IPS-18c (cell line): ENCODE data around the gene EIF2S3.

ENCODE experiments used
- H3K4me3 ChIP-seq: 2 replicates; pipeline ENCODE4 v1.7.0; 2013; ENCODE audit warnings: low read depth, mild to moderate bottlenecking, low read length, moderate library complexity; ENCODE audit not compliant: insufficient read depth
- H3K9me3 ChIP-seq: one replicate; pipeline ENCODE4 v1.6.1; 2013; ENCODE audit warnings: mild to moderate bottlenecking, low read length, moderate library complexity; ENCODE audit not compliant: control insufficient read depth, insufficient read depth

EIF2S3 gene

DNA sequence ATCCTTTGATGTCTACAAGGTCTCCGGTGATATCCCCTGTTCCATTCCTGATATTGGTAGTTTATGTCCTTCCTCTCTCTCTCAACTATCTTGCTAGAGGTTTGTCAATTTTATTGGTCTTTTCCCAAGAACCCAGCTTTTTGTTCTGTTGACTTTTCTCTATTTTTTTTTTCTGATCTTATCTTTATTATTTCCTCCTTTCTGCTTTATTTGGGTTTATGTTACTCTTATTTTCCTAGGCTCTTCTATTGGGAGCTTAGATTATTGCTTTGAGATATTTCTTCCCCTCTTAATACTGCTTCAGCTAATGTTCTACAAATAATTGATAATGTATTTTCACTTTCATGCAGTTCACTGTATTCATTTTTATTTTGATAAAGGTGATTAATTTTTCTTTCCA is 44.2 kb downstream of the EIF2S3 start:
- H3K9me3 ChIP-seq: peaks cover 2% of the 10 kb centered on the region
- H3K4me3 ChIP-seq: no peak overlapping the region

DNA sequence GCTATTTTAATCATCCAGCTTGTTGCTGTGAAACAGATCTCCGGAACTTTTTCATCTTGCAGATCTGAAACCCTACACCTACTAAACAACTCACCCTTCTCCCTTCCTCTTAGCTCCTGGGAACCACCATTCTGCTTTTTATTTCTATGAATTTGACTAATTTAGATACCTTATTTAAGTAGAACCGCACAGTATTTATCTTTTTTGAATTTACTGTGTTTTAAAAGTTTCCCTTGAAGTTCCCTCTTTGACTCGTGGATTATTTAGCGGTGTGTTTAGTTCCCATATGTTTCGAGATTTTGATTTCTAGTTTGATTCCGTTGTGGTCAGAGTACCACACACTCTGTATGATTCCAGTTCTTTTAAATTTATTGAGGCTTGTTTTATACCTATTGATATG is 44.6 kb downstream of the EIF2S3 start:
- no peak overlapping the region for H3K4me3 ChIP-seq
- peaks cover 2% of the 10 kb centered on the region for H3K9me3 ChIP-seq

DNA sequence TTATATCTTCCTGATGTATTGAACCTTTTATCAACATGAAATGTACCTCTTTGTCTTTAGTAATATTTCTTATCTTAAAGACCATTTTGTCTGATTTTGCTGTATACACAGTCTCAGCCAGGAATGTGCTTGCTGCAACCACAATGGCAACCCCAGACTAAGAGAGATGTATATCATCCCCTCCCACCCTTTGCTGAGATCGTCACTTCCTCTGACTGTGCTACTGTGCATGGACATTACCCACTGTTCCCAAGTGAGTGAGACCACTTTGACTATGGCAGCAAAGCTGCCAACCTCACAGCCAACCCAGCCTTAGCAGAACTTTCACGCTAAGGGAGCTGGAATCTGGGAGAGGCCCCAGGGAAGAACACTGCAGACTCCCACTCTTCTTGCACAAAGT is 46.0 kb downstream of the EIF2S3 start:
- H3K9me3 ChIP-seq: peaks cover 2% of the 10 kb centered on the region

DNA sequence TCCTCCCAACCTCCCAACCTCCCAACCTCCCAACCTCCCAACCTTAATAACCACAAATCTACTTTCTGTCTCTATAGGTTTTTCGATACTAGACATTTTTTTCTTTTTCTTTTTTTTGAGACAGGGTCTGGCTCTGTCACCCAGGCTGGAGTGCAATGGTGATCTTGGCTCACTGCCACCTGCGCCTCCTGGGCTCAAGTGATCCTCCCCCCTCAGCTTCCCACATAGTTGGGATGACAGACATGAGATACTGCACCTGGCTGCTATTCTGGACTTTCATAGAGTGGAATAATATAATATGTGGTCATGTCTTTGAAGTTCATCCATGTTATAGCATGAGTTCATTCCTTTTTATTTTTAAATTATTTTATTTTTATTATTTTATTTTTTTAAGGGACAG is 55.3 kb downstream of the EIF2S3 start:
- Histone ChIP-seq H3K4me3 (no peak overlapping the region), H3K9me3 (no peaks in the 10 kb centered on the region)

More for the DNA sequence above, 46.0 kb downstream of the EIF2S3 start:
- no peak overlapping the region for H3K4me3 ChIP-seq

DNA sequence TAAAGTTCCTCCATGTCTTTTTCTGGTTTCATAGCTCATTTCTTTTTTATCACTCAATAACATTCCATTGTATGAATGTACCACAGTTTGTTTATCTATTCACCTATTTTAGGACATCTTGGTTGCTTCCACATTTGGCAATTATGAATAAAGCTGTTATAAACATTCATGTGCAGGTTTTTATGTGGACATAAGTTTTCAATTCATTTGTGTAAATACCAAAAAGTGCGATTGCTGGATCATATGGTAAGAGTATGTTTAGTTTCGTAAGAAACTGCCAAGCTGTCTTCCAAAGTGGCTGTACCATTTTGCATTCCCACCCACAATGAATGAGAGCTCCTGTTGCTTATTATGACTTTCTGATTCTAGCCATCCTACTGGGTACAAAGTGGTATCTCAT is 58.4 kb downstream of the EIF2S3 start:
- no peak overlapping the region for H3K4me3 ChIP-seq
- no peaks in the 10 kb centered on the region for H3K9me3 ChIP-seq

DNA sequence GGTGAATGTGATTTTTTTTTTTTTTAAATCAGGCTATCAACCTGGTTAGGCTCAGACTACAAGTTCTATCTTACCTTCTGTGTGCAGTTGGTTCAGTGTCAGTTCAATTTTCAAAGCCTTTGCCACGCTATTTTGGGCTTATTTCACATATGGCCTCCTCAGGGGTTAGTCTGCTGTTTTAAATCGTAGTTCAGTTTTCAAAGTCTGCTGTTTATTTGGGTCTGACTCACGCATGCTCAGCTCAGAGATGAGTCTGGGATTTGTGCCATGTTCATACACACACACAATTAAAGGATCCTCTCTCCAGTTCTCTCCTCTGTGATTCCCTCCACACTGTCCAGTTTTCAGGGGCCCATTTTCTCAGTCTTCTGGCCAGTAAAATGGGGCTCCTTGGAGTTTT is 62.5 kb downstream of the EIF2S3 start:
- Histone ChIP-seq H3K9me3 (no peaks in the 10 kb centered on the region), H3K4me3 (no peak overlapping the region)

DNA sequence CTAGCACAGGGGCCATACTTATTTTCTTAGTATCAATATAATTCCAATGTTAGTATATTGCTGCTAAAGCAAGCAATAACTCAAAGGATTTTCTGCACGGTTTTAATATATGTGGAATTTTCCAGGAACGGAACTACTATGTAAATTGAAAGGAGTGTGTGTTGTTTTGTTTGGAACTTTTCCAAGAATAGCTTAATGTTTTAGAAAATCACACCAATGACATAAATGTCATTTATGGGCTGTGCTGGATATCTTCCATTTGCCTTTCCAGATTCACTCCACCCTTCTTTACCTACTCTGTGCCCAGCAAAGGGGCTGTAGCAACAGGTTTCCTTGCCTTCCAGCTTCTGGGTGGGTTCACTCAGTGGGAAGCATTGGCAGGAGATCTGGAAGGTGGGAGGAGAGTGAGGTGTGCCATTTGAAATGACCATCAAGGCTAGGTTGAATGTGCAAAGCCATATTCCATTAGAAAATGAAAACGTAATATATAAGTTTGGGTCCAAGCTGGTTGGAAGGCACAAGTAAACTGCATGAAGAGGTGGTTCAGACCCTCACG is 69.6 kb downstream of the EIF2S3 start:
- Histone ChIP-seq H3K4me3 (no peak overlapping the region), H3K9me3 (no peaks in the 10 kb centered on the region)

DNA sequence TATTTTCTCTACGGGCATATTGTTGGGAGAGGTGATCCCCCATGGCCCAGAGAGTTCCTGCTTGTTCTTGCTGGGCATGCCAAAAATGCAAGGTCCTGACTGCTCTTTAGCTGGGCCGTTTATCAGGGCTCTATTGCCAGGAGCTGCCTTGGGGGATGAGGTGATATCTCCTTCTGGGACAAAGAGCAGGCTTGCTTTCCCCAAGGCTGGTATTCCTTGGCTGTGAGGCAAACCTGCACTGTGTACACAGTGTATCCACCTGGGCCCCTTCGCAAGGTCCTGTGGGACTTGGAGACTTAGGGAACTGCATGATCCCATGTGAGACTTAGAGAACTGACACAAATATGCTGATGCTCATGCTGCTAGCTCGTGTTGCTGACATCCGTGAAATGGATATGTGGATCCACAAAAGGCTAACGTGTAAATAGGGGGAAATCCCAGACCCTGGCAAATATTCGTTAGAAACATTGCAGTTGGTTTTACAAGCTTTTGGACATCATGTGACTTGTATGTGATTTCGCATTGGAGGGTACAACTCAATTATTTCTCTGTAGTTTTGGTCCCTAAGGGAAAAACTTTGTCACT is 70.4 kb downstream of the EIF2S3 start:
- no peaks in the 10 kb centered on the region for H3K9me3 ChIP-seq
- H3K4me3 ChIP-seq: no peak overlapping the region
